ENCODE data around the gene STMN1.

- TF ChIP-seq CTCF (conservative IDR thresholded peaks at IDR 0.05; ENCODE audit: low read depth in 2 of 2): no peak
- TF ChIP-seq REST (IDR thresholded peaks at IDR 0.05; ENCODE audit: unreplicated experiment): no peak
- no peak for TF ChIP-seq ZNF114 (CRISPR knock-in tag; IDR thresholded peaks at IDR 0.05)
- no peak for TF ChIP-seq POLR2AphosphoS5 (IDR thresholded peaks at IDR 0.05; ENCODE audit: low read depth)
- TF ChIP-seq JUNB (IDR thresholded peaks at IDR 0.05; ENCODE audit: unreplicated experiment): no peak
- TF ChIP-seq EZH2phosphoT487 (IDR thresholded peaks at IDR 0.05; ENCODE audit: unreplicated experiment): no peak
- no peak for TF ChIP-seq EZH2 (IDR thresholded peaks at IDR 0.05; ENCODE audit: low read depth, unreplicated experiment)
- no peak for TF ChIP-seq ETS1 (IDR thresholded peaks at IDR 0.05)
- no peak for TF ChIP-seq STAT1 (IDR thresholded peaks at IDR 0.05; ENCODE audit: unreplicated experiment)
- TF ChIP-seq CREB1 (CRISPR knock-in tag; IDR thresholded peaks at IDR 0.05; ENCODE audit: low read depth): no peak
- TF ChIP-seq NANOG (IDR thresholded peaks at IDR 0.05; ENCODE audit: borderline replicate concordance): no peak
- TF ChIP-seq ZNF462 (CRISPR knock-in tag; IDR thresholded peaks at IDR 0.05): no peak
Measured at GRCh38 chr1:25861316-25862286, 44.6 kb downstream of the STMN1 start.

Measured in GM23338 (cell line).